CD4-positive, alpha-beta T cell (primary cell): ENCODE data around the gene SNRPB. TPM values are rescaled to one million over a fixed set of nuclear protein-coding genes. Genes with fewer than 3 reads are reported as not detected.
A peak's percentile ranks its signal among the peaks of the same experiment; 100 is the strongest.

Source experiments
- ATAC-seq: fragments of 200-7000 bp; cut with Tn5 transposase; one replicate; pipeline ENCODE4 v1.10.0; 2022; ENCODE audit warnings: mild to moderate bottlenecking; ENCODE audit not compliant: poor library complexity
- CTCF ChIA-PET: fragments of 350-600 bp; sonication (Branson Sonifier 250); formaldehyde crosslinking; loops from one replicate; lab custom pipeline; 2021; ENCODE audit warnings: antibody characterized with exemption, inconsistent platforms; lab: Charles Lee
- POLR2A ChIA-PET: fragments of 350-600 bp; sonication (Branson Sonifier 250); formaldehyde crosslinking; loops from one replicate; lab custom pipeline; 2021; ENCODE audit warnings: antibody characterized with exemption, inconsistent platforms; lab: Charles Lee
- DNase-seq, 14 experiments: peaks; one replicate each; pipeline ENCODE4 v3.0.0-alpha.2; 2013 to 2020; ENCODE audit warnings: mixed read lengths in 2 of 14
- H3K27ac ChIP-seq, 2 donors: one replicate each; pipeline versions ENCODE4 v1.5.1 to v1.7.0; 2013; ENCODE audit warnings: low read length in 2 of 2, low read depth in 1 of 2, mild to moderate bottlenecking in 1 of 2
- H3K27me3 ChIP-seq, 2 experiments: 1 replicate in 1 of 2; 2 replicates in 1 of 2; pipeline versions ENCODE4 v1.6.1 to v1.7.0; 2013; ENCODE audit warnings: low read length in 2 of 2, control low read depth in 1 of 2, mild to moderate bottlenecking in 1 of 2, moderate library complexity in 1 of 2; ENCODE audit not compliant: insufficient read depth in 2 of 2, control insufficient read depth in 1 of 2
- H3K36me3 ChIP-seq: one replicate; pipeline ENCODE4 v1.6.1; 2013; ENCODE audit warnings: low read length, control low read depth; ENCODE audit not compliant: insufficient read depth
- H3K4me1 ChIP-seq: one replicate; pipeline ENCODE4 v1.6.1; 2013; ENCODE audit warnings: low read length, control low read depth; ENCODE audit not compliant: insufficient read depth
- H3K4me3 ChIP-seq: one replicate; pipeline ENCODE4 v1.5.1; 2013; ENCODE audit warnings: mild to moderate bottlenecking, low read length, moderate library complexity
- H3K9me3 ChIP-seq, 2 experiments: 1 replicate in 1 of 2; 2 replicates in 1 of 2; pipeline versions ENCODE4 v1.6.1 to v1.7.0; 2013; ENCODE audit warnings: low read length in 2 of 2, mild to moderate bottlenecking in 2 of 2, control low read depth in 1 of 2, moderate library complexity in 1 of 2; ENCODE audit not compliant: control insufficient read depth in 1 of 2, insufficient read depth in 1 of 2
- H3K27ac Mint-ChIP-seq: one replicate; pipeline ENCODE4 v1.8.0; 2020; ENCODE audit warnings: mixed read lengths
- H3K27me3 Mint-ChIP-seq: one replicate; pipeline ENCODE4 v1.8.0; 2021; ENCODE audit warnings: mixed read lengths
- H3K36me3 Mint-ChIP-seq: one replicate; pipeline ENCODE4 v1.8.0; 2021; ENCODE audit warnings: low read depth, mixed read lengths
- H3K4me1 Mint-ChIP-seq: one replicate; pipeline ENCODE4 v1.8.0; 2021; ENCODE audit warnings: low read depth, mixed read lengths
- H3K4me3 Mint-ChIP-seq: one replicate; pipeline ENCODE4 v1.8.0; 2020; ENCODE audit warnings: mild to moderate bottlenecking, mixed read lengths
- H3K9me3 Mint-ChIP-seq: one replicate; pipeline ENCODE4 v1.8.0; 2020; ENCODE audit warnings: mixed read lengths
- intact Hi-C, 2 experiments: fragments of 100-400 bp; cut with DNase I in 1 of 2; cut with micrococcal nuclease in 1 of 2; formaldehyde crosslinking; loops; one replicate each; pipeline versions ENCODE4 v1.15.1 to v1.9.0; 2023 to 2025; cut with DNase I, micrococcal nuclease
- total RNA-seq, 174 experiments: library from RNA in 2 of 174; stranded (reverse) in 2 of 174; gene quantifications; one replicate each; pipeline ENCODE4 v1.2.3 and lab custom pipeline; 2021 to 2026
- TF ChIP-seq, protein P1 (sequence below): fragments of 200-600 bp; IDR thresholded peaks from one replicate; pipeline ENCODE4 v1.8.0; 2022; ENCODE audit warnings: antibody characterized with exemption, mild to moderate bottlenecking

SNRPB gene
- total RNA-seq, 2 experiments from 2014 or later: 146 to 147 TPM

GRCh38 chr20:2509794-2510193, 39.2 kb upstream of the SNRPB start:
- Histone ChIP-seq H3K9me3 (no peaks in the 10 kb centered on the region), H3K4me3 (no peak overlapping the region), H3K36me3 (no peaks in the 10 kb centered on the region), H3K4me1 (peaks cover 21% of the 10 kb centered on the region), H3K27me3 (peaks cover 0 to 13% of the 10 kb centered on the region in 2 experiments), H3K27ac (no peak overlapping the region)
- Mint-ChIP-seq H3K9me3 (no peaks in the 10 kb centered on the region), H3K36me3 (peaks cover 7% of the 10 kb centered on the region), H3K4me1 (peaks cover 26% of the 10 kb centered on the region), H3K4me3 (peak overlapping the region; percentile 75), H3K27me3 (peaks cover 26% of the 10 kb centered on the region), H3K27ac (no peak overlapping the region)
- ChIA-PET CTCF (interaction anchor here (0.8 to 3.3 kb wide), 2 partner anchors 12 to 15 kb away, joined by 4 to 26 read pairs; no protein-coding TSS in a partner anchor), POLR2A (interaction anchor here (1.0 to 3.6 kb wide), 3 partner anchors 14 to 154 kb away, joined by 4 to 38 read pairs (median 6); partner anchors contain the start of genes IDH3B and SNRPB)
- TF ChIP-seq, protein P1, sequence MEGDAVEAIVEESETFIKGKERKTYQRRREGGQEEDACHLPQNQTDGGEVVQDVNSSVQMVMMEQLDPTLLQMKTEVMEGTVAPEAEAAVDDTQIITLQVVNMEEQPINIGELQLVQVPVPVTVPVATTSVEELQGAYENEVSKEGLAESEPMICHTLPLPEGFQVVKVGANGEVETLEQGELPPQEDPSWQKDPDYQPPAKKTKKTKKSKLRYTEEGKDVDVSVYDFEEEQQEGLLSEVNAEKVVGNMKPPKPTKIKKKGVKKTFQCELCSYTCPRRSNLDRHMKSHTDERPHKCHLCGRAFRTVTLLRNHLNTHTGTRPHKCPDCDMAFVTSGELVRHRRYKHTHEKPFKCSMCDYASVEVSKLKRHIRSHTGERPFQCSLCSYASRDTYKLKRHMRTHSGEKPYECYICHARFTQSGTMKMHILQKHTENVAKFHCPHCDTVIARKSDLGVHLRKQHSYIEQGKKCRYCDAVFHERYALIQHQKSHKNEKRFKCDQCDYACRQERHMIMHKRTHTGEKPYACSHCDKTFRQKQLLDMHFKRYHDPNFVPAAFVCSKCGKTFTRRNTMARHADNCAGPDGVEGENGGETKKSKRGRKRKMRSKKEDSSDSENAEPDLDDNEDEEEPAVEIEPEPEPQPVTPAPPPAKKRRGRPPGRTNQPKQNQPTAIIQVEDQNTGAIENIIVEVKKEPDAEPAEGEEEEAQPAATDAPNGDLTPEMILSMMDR: no peak
- ATAC-seq: no peak
- DNase-seq: no peak
- intact Hi-C loops: loop anchor here (1.0 to 2.0 kb wide), 3 partner anchors 15 to 407 kb away; partner anchors contain the start of gene SNRPB (in 2 of the 2)

DNA sequence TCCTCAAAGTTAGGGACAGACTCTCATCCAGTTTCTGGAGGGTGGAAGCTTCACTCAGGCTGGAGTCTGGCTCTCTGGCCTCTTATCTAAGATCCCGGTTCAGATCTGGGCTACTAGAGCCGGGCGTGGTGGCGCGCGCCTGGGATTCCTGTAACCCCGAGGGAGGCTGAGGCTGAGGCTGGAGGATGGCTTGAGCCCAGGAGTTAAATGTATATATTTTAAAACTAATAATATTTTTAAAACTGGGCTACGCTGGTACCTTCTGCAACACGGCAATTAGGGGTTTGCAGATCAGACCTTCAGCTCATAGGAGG, 38.8 kb upstream of the SNRPB start:
- H3K4me1 Mint-ChIP-seq: peaks cover 29% of the 10 kb centered on the region
- intact Hi-C loops: loop anchor here (1.0 to 2.0 kb wide), 3 partner anchors 15 to 407 kb away; partner anchors contain the start of gene SNRPB (in 2 of the 2)
- ChIA-PET POLR2A (interaction anchor here (0.7 to 3.6 kb wide), 4 partner anchors 14 to 155 kb away, joined by 3 to 38 read pairs (median 5); partner anchors contain the start of genes IDH3B and SNRPB), CTCF (interaction anchor here (0.8 to 3.3 kb wide), 3 partner anchors 12 to 15 kb away, joined by 4 to 26 read pairs (median 23); no protein-coding TSS in a partner anchor)
- peak overlapping the region; percentile 81 for H3K27ac Mint-ChIP-seq
- H3K36me3 ChIP-seq: no peaks in the 10 kb centered on the region
- peaks cover 26% of the 10 kb centered on the region for H3K27me3 Mint-ChIP-seq
- TF ChIP-seq, protein P1: no peak
- peaks cover 0 to 13% of the 10 kb centered on the region in 2 experiments for H3K27me3 ChIP-seq
- H3K4me1 ChIP-seq: peaks cover 21% of the 10 kb centered on the region
- peak overlapping the region in 1 of 2 donors; percentile 72 for H3K27ac ChIP-seq
- no peaks in the 10 kb centered on the region for H3K9me3 Mint-ChIP-seq
- H3K4me3 Mint-ChIP-seq: peak overlapping the region; percentile 99
- peak overlapping the region; percentile 90 for H3K4me3 ChIP-seq
- no peak for DNase-seq
- peaks cover 7% of the 10 kb centered on the region for H3K36me3 Mint-ChIP-seq
- no peaks in the 10 kb centered on the region for H3K9me3 ChIP-seq
- ATAC-seq: no peak

DNA sequence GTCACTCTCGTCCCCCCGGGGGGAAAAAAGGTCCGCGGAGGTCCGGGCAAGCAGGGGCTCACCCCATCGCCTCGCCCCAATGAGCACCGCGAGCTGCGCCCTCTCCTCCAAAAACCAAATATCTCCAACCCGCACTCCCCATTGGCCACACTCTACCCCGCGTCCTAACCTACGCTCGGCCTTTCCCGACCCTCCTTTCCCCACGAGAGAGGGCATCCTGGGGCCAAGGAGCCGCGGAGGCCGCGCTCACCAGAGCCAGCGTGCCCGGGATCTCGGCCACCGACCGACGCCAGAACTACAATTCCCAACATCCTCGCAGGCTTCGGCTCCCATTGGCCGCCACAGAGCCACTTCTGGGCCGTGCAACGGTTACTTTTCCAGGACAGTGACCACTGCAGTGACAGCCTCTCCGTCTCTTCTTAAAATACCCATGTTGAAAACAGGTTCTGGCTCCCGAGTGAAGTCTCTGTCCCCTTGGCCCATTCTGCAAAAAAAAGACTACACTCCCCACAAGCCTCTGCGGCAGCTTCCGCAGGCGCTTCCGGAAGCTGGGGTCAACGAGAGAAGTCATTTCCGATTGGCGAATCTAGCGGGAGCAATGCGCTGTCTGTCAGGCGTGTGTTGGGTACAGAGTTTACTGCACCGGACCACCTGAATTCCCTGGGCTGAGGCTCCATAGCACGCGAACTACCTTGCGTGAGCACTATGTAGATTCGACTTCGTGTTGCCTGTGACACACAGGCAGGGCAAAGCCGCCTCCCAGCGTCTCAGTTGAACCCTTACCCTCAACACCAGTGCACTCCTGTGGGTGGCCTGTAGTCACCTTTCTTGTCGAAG, 38.3 kb upstream of the SNRPB start, which contains the start of gene ZNF343:
Gene ZNF343, minus strand, starts transcription at position 285 of the 837 bp plus-strand sequence. CDS start 15,020 bp downstream, outside the sequence.
- POLR2A ChIA-PET: interaction anchor here (0.6 to 3.6 kb wide), 7 partner anchors 13 to 155 kb away, joined by 3 to 38 read pairs (median 4); partner anchors contain the start of genes IDH3B, NOP56 and SNRPB
- Mint-ChIP-seq H3K9me3 (no peaks in the 10 kb centered on the region), H3K4me1 (peaks cover 29% of the 10 kb centered on the region), H3K36me3 (peaks cover 7% of the 10 kb centered on the region), H3K27ac (peak within 1 kb of the TSS; percentile 81), H3K27me3 (peaks cover 25% of the 10 kb centered on the region), H3K4me3 (peak within 1 kb of the TSS; percentile 99)
- Histone ChIP-seq H3K4me1 (peaks cover 21% of the 10 kb centered on the region), H3K27ac (peak within 1 kb of the TSS in 1 of 2 donors; percentile 72), H3K9me3 (no peaks in the 10 kb centered on the region), H3K4me3 (peak within 1 kb of the TSS; percentile 90), H3K27me3 (peaks cover 0 to 13% of the 10 kb centered on the region in 2 experiments), H3K36me3 (no peaks in the 10 kb centered on the region)
- intact Hi-C loops: loop anchor here (1.0 to 2.0 kb wide), 3 partner anchors 16 to 406 kb away; partner anchors contain the start of gene SNRPB (in 2 of the 2)
- TF ChIP-seq, protein P1: no peak
- peak; percentile 94 for ATAC-seq
- CTCF ChIA-PET: interaction anchor here (2.8 to 3.3 kb wide), 2 partner anchors 13 to 15 kb away, joined by 23 to 26 read pairs; no protein-coding TSS in a partner anchor
- peak; percentile 58 to 89 (median 71) for DNase-seq
